Left lung (tissue), 10 donors: ENCODE results near the gene KLHL9. TPM values are rescaled to one million over a fixed set of nuclear protein-coding genes. Genes with fewer than 3 reads are reported as not detected.
A peak's percentile ranks its signal among the peaks of the same experiment; 100 is the strongest.

Experiments
- ATAC-seq: fragments of 200-7000 bp; cut with Tn5 transposase; one replicate; pipeline ENCODE4 v1.9.1; 2020; ENCODE audit warnings: moderate library complexity
- DNase-seq, 4 donors: peaks; one replicate each; pipeline ENCODE4 v3.0.0-alpha.2; 2013 to 2020
- H3K27ac ChIP-seq, 2 donors: fragments of 200-600 bp; sonication (generic) in 1 of 2; one replicate each; pipeline versions ENCODE4 v1.5.0 to v1.8.0; 2020 to 2021
- H3K27me3 ChIP-seq, 2 donors: fragments of 200-600 bp; sonication (generic) in 1 of 2; one replicate each; pipeline versions ENCODE4 v1.5.0 to v1.8.0; 2020 to 2021
- H3K36me3 ChIP-seq, 2 donors: fragments of 200-600 bp; sonication (generic) in 1 of 2; one replicate each; pipeline versions ENCODE4 v1.5.0 to v1.8.0; 2020 to 2021
- H3K4me1 ChIP-seq, 2 donors: fragments of 200-600 bp; one replicate each; pipeline ENCODE4 v1.8.0; 2021
- H3K4me3 ChIP-seq, 2 donors: fragments of 200-600 bp; sonication (generic) in 1 of 2; one replicate each; pipeline versions ENCODE4 v1.5.0 to v1.8.0; 2020 to 2021; ENCODE audit warnings: mild to moderate bottlenecking in 1 of 2
- H3K9me3 ChIP-seq, 2 donors: fragments of 200-600 bp; sonication (generic) in 1 of 2; one replicate each; pipeline versions ENCODE4 v1.5.0 to v1.8.0; 2020 to 2021
- CTCF ChIP-seq, 2 donors: fragments of 200-600 bp; sonication (generic) in 1 of 2; IDR thresholded peaks; one replicate each; pipeline versions ENCODE4 v1.5.0 to v1.8.0; 2021; ENCODE audit warnings: antibody characterized with exemption in 2 of 2
- intact Hi-C, 2 donors: fragments of 100-400 bp; cut with DNase I; formaldehyde crosslinking; loops; one replicate each; pipeline versions ENCODE4 v1.11.2 to v1.14.2; 2022
- polyA plus RNA-seq, 6 donors: library from polyadenylated mRNA; unstranded; fragments of 120-200 nt; gene quantifications; one replicate each; pipeline ENCODE4 v1.2.1, GENCODE V29; 2013; ENCODE audit not compliant: insufficient read length in 6 of 6
- total RNA-seq, 2 donors: library from RNA; stranded (reverse); fragmentation: NEBNext Ultra II Directional; extraction: Animal tissue kit (Norgen Biotek cat#: 25700); gene quantifications; one replicate each; pipeline ENCODE4 v1.2.1, GENCODE V29; 2021
- donor health status: DM: no; HTN: yes; CAD: no.
- donor health status: DM: no; HTN: no; CAD: no.

Gene KLHL9
- total and polyA plus RNA-seq, 8 donors, result 21.6 to 45.5 (median 41.5) TPM

- Histone ChIP-seq H3K27me3 (no peaks in the 10 kb centered on the region), H3K36me3 (no peaks in the 10 kb centered on the region), H3K4me3 (no peak overlapping the region), H3K27ac (no peak overlapping the region), H3K4me1 (no peaks in the 10 kb centered on the region), H3K9me3 (no peaks in the 10 kb centered on the region)
- intact Hi-C loops, result loop anchor here in 1 of 2 donors (10.0 kb wide), 1 partner anchor 83 kb away; no protein-coding TSS in a partner anchor
- ATAC-seq (no peak), DNase-seq (no peak)
- no peak for TF ChIP-seq CTCF (IDR thresholded peaks at IDR 0.05)
Measured at GRCh38 chr9:21311889-21312288, 23.3 kb downstream of the KLHL9 start.

GRCh38 chr9:21305213-21305612, 30.0 kb downstream of the KLHL9 start, which contains the start of gene IFNA5:
Gene IFNA5, minus strand, starts transcription at chr9:21305313. Its CDS starts 57 bp downstream, at chr9:21305256.
- H3K36me3 ChIP-seq, result no peaks in the 10 kb centered on the region
- intact Hi-C loops, result no loop called here
- H3K4me3 ChIP-seq, result no peak within 1 kb of the TSS
- H3K9me3 ChIP-seq, result no peaks in the 10 kb centered on the region
- H3K27ac ChIP-seq, result no peak within 1 kb of the TSS
- ATAC-seq (no peak), DNase-seq (no peak)
- no peaks in the 10 kb centered on the region for H3K4me1 ChIP-seq
- TF ChIP-seq CTCF (IDR thresholded peaks at IDR 0.05), result no peak
- H3K27me3 ChIP-seq, result no peaks in the 10 kb centered on the region

- H3K4me1 ChIP-seq, result no peaks in the 10 kb centered on the region
- H3K9me3 ChIP-seq, result no peaks in the 10 kb centered on the region
- H3K4me3 ChIP-seq, result no peak overlapping the region
- intact Hi-C loops, result no loop called here
- no peak for TF ChIP-seq CTCF (IDR thresholded peaks at IDR 0.05)
- no peak for DNase-seq
- H3K27ac ChIP-seq, result no peak overlapping the region
- no peaks in the 10 kb centered on the region for H3K27me3 ChIP-seq
- no peaks in the 10 kb centered on the region for H3K36me3 ChIP-seq
- no peak for ATAC-seq
Measured at GRCh38 chr9:21295992-21296391, 39.2 kb downstream of the KLHL9 start.

GRCh38 chr9:21294904-21295538, 40.2 kb downstream of the KLHL9 start:
- Histone ChIP-seq H3K4me3 (no peak overlapping the region), H3K36me3 (no peaks in the 10 kb centered on the region), H3K27me3 (no peaks in the 10 kb centered on the region), H3K9me3 (no peaks in the 10 kb centered on the region), H3K4me1 (no peaks in the 10 kb centered on the region), H3K27ac (no peak overlapping the region)
- no peak for TF ChIP-seq CTCF (IDR thresholded peaks at IDR 0.05)
- intact Hi-C loops, result no loop called here
- no peak for DNase-seq
- ATAC-seq, result no peak

GRCh38 chr9:21294364-21294774, 40.8 kb downstream of the KLHL9 start:
- H3K9me3 ChIP-seq, result no peaks in the 10 kb centered on the region

More at GRCh38 chr9:21294364-21294774, 40.8 kb downstream of the KLHL9 start:
- intact Hi-C loops, result no loop called here
- H3K4me1 ChIP-seq, result no peaks in the 10 kb centered on the region
- H3K27ac ChIP-seq, result no peak overlapping the region
- no peak overlapping the region for H3K4me3 ChIP-seq
- no peak for TF ChIP-seq CTCF (IDR thresholded peaks at IDR 0.05)
- DNase-seq, result no peak
- no peaks in the 10 kb centered on the region for H3K27me3 ChIP-seq
- ATAC-seq, result peak; percentile 50
- no peaks in the 10 kb centered on the region for H3K36me3 ChIP-seq
